Ovary (tissue), 9 donors: ENCODE measurements around the gene LMX1B. TPM values are rescaled to one million over a fixed set of nuclear protein-coding genes. Genes with fewer than 3 reads are reported as not detected.

Source experiments
- DNase-seq, 5 donors: peaks; one replicate each; pipeline ENCODE4 v3.0.0-alpha.2; 2019 to 2020
- H3K27ac ChIP-seq, 2 donors: fragments of 200-600 bp; one replicate each; pipeline versions ENCODE4 v1.5.1 to v1.8.0; 2019 to 2022
- H3K27me3 ChIP-seq: fragments of 200-600 bp; one replicate; pipeline ENCODE4 v1.8.0; 2022
- H3K36me3 ChIP-seq: fragments of 200-600 bp; sonication (generic); one replicate; pipeline ENCODE4 v1.5.1; 2019
- H3K4me1 ChIP-seq: one replicate; pipeline ENCODE4 v1.8.1; 2013; ENCODE audit warnings: mild to moderate bottlenecking, moderate library complexity; ENCODE audit not compliant: insufficient read depth
- H3K4me3 ChIP-seq: fragments of 200-600 bp; sonication (generic); one replicate; pipeline ENCODE4 v1.5.1; 2017
- H3K9me3 ChIP-seq, 2 donors: fragments of 200-600 bp in 1 of 2; sonication (generic) in 1 of 2; one replicate each; pipeline versions ENCODE4 v1.5.1 to v1.8.1; 2013 to 2019; ENCODE audit warnings: mild to moderate bottlenecking in 1 of 2, moderate library complexity in 1 of 2
- EP300 ChIP-seq: sonication (generic); formaldehyde crosslinking; IDR thresholded peaks from one replicate; pipeline ENCODE4 v1.6.1; 2017; ENCODE audit warnings: antibody characterized with exemption
- POLR2A ChIP-seq: fragments of 450-650 bp; IDR thresholded peaks from one replicate; pipeline ENCODE4 v1.6.1; 2017; ENCODE audit warnings: antibody characterized with exemption, mild to moderate bottlenecking, moderate library complexity
- WGBS, 3 donors: extraction: QIAGEN DNeasy Blood & Tissue Kit in 1 of 3; methylation state at CpG; one replicate each; pipeline versions ENCODE4 v1.1.5 to v1.1.7; 2013 to 2017; 5-methylcytosine and 5-hydroxymethylcytosine counted together
- intact Hi-C, 4 donors: fragments of 100-400 bp; cut with DNase I; formaldehyde crosslinking; loops; one replicate each; pipeline versions ENCODE4 v1.11.0 to v1.15.1; 2022 to 2023
- polyA plus RNA-seq, 2 donors: library from polyadenylated mRNA; stranded (reverse); fragments of 200-250 nt in 1 of 2; fragments of 350-450 nt in 1 of 2; fragmentation: Illumina TruSeq in 1 of 2; extraction: RNeasy Lipid Tissue Mini Kit (QIAGEN cat#74804) in 1 of 2; gene quantifications; one replicate each; pipeline ENCODE4 v1.2.3, GENCODE V29; 2013 to 2014
- total RNA-seq, 7 donors: library from RNA; depleted of rRNA in 2 of 7; stranded (reverse); fragments of >200 nt in 2 of 7; fragmentation: NEBNext Ultra II Directional in 3 of 7; extraction: Animal tissue kit (Norgen Biotek cat#: 25700) in 3 of 7; gene quantifications; one replicate each; pipeline versions ENCODE4 v1.1.0 to v1.2.4, GENCODE V29; 2016 to 2023
- TF ChIP-seq, protein P1 (sequence below), 3 donors: fragments of 450-650 bp in 2 of 3; fragments of 200-600 bp in 1 of 3; IDR thresholded peaks; one replicate each; pipeline versions ENCODE4 v1.5.1 to v1.8.0; 2016 to 2022; ENCODE audit warnings: antibody characterized with exemption in 3 of 3, mild to moderate bottlenecking in 1 of 3
- donor health status: DM: no; HTN: no; CAD: no; lungs with moderate emphysema.
- donor health status: DM: no; HTN: no; CAD: no.
- donor health status: Bipolar disorder and iron deficiency.
- donor health status: DM: yes; HTN: yes; CAD: no.
- donor health status: DM: no; HTN: no; CAD: no.
- donor health status: DM: yes; HTN: yes; CAD: no.

LMX1B gene
- total and polyA plus RNA-seq, 9 donors: 0.08 to 0.20 TPM; not detected in 7

DNA sequence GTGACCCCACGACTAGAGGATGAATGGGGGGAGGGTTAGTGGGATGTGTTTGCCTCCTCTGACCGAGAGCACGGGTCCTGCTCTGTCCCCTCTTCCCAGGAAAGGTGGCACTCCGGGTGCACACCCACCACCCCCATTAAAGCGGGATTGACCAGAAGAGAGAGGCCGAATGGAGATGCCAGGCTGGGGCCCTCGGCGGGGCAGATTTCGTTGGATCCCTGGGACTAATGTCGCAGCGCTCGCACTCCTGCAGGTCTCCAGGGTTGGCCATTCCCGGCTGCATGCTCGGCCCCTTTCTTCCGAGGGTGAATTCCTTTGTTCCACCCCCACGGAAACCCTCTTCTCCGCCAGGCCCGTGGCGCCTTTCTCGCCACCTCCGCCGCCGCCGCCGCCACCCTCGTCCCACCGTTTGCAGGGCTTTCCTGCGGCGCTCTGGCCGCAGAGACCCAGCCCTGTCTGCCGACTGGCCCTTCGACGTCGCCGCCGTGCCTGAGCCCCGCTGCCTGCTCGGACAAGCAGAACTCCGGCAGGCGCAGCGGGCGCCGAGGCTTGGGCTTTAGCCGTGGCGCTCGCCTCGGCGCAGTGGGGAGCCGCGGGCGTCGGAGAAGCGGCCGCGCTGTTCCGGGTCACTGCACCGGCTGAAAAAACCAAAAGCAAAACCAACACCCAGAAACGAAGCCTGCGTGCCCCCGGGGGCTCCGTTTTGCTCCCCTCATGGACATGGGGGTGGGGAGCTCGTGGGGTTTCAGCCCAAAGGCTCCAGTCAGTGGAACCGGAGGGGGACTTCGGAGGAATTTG lies 11.8 kb downstream of the LMX1B start:
- intact Hi-C loops: no loop called here
- no peaks in the 10 kb centered on the region for H3K36me3 ChIP-seq
- no peak for DNase-seq
- H3K4me1 ChIP-seq: no peaks in the 10 kb centered on the region
- no peak overlapping the region for H3K27ac ChIP-seq
- no peak for TF ChIP-seq EP300
- WGBS, 3 donors: 4 to 5% (median 4%) methylated on average over 61 to 64 of the region's 64 CpGs
- peak overlapping the region; percentile 5 for H3K4me3 ChIP-seq
- peaks cover 16% of the 10 kb centered on the region for H3K27me3 ChIP-seq
- H3K9me3 ChIP-seq: no peaks in the 10 kb centered on the region

DNA sequence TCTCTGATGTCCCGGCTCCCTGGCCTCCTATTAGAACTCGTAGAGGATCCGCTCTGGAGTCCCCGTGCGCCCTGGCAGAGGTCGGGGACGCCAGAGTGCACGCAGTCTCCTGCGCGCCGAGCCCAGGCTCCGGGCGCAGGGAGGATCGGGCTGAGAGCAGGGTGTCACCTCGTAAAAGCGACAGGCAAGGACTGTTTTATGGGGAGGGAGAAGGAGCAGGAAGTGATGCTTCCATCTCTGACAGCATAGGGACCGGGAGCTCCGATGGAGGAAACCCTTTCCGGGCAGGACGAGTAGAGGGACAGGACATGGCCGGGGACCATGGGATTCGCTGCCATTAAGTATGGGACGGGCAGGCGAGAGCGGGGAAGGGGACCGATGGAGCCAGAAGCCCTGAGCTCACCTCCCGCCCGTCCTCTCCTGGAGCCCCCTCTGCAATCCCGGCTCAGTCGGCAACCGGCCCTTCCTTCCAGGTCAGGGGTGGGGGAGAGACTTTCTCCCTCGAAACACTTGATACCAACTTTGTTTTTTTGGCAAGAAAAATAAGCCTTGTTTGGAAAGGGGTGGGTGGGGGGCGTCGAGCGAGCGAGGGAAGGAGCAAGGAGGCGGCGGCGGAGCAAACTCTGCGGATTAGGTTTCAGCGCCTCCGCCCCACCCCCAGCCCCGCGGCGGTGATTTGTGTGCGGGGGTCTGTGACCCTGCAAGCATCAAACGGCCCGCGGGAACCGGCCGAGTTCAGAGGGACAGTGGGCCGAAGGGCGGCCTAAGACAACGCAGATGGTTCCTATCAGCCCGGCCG lies 12.6 kb downstream of the LMX1B start:
- Histone ChIP-seq H3K27me3 (peaks cover 16% of the 10 kb centered on the region), H3K27ac (no peak overlapping the region)

DNA sequence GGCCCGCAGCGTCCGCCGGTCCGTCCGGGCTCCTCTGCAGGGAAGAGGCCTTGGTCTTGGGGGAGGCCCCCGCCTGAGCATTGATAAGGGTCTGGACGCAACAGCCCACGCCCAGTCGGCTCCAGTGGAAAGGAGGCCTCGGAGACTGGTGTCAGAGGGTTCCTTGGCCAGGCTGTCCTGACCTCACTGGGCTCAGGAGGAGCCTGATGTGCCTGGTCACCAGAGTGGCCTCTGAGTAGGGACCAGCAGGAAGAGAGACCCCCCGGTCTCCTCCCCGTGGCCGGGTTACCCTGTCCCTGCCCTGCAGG lies 13.2 kb downstream of the LMX1B start:
- Histone ChIP-seq H3K9me3 (no peaks in the 10 kb centered on the region), H3K4me3 (no peak overlapping the region), H3K4me1 (no peaks in the 10 kb centered on the region), H3K36me3 (no peaks in the 10 kb centered on the region), H3K27ac (no peak overlapping the region), H3K27me3 (peaks cover 16% of the 10 kb centered on the region)
- intact Hi-C loops: no loop called here
- DNase-seq: no peak
- no peak for TF ChIP-seq POLR2A
- TF ChIP-seq, protein P1, sequence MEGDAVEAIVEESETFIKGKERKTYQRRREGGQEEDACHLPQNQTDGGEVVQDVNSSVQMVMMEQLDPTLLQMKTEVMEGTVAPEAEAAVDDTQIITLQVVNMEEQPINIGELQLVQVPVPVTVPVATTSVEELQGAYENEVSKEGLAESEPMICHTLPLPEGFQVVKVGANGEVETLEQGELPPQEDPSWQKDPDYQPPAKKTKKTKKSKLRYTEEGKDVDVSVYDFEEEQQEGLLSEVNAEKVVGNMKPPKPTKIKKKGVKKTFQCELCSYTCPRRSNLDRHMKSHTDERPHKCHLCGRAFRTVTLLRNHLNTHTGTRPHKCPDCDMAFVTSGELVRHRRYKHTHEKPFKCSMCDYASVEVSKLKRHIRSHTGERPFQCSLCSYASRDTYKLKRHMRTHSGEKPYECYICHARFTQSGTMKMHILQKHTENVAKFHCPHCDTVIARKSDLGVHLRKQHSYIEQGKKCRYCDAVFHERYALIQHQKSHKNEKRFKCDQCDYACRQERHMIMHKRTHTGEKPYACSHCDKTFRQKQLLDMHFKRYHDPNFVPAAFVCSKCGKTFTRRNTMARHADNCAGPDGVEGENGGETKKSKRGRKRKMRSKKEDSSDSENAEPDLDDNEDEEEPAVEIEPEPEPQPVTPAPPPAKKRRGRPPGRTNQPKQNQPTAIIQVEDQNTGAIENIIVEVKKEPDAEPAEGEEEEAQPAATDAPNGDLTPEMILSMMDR (IDR thresholded peaks at IDR 0.05): no peak
- no peak for TF ChIP-seq EP300
- WGBS, 3 donors: 12 to 23% (median 21%) methylated on average over 10 to 14 of the region's 14 CpGs

More for the DNA sequence above, 12.6 kb downstream of the LMX1B start:
- intact Hi-C loops: no loop called here
- Histone ChIP-seq H3K4me3 (peak overlapping the region; percentile 5), H3K4me1 (no peaks in the 10 kb centered on the region), H3K9me3 (no peaks in the 10 kb centered on the region), H3K36me3 (no peaks in the 10 kb centered on the region)
- WGBS, 3 donors: 4 to 8% (median 5%) methylated on average over 56 of the region's 56 CpGs
- no peak for TF ChIP-seq POLR2A
- no peak for TF ChIP-seq EP300
- TF ChIP-seq, protein P1 (IDR thresholded peaks at IDR 0.05): no peak
- no peak for DNase-seq

DNA sequence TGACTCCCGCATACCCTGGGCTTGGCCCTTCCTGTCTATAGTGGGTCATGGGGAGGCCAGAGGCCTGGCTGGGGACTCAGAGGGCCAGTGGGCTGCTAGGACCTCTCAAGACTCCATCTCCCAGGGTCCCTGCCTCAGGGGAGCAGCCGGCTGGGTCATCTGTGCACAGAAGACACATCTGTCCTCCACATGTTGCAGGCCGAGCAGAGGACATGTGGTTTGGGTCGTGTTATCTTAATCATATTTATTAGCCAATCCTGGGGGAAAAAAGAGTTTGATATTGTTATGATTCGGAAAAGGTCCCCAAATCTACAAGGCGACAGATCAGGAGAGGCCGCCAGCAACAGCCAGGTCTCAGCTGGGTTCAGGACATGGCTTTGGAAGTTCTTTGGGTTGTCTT lies 14.4 kb downstream of the LMX1B start:
- TF ChIP-seq EP300 (no peak), POLR2A (no peak)
- TF ChIP-seq, protein P1 (IDR thresholded peaks at IDR 0.05): no peak
- Histone ChIP-seq H3K9me3 (no peaks in the 10 kb centered on the region), H3K27me3 (peaks cover 16% of the 10 kb centered on the region), H3K4me3 (no peak overlapping the region), H3K4me1 (no peaks in the 10 kb centered on the region), H3K27ac (no peak overlapping the region), H3K36me3 (no peaks in the 10 kb centered on the region)
- intact Hi-C loops: no loop called here
- WGBS, 3 donors: 91 to 93% (median 93%) methylated on average over 7 of the region's 7 CpGs
- no peak for DNase-seq
